Activated CD4-positive, alpha-beta T cell treated with anti-CD3 and anti-CD28 coated beads, Interleukin-2, amount 50 U/mL, for 1 hour (primary cell): ENCODE data around the gene HDAC4.
"Not testable (repeated sequence)": the region's sequence is repeated elsewhere in the genome, so short reads cannot be mapped to it uniquely, and the experiment has no call there.

Source experiments
- DNase-seq: peaks from one replicate; pipeline ENCODE4 v3.0.0-alpha.2; 2020

HDAC4 gene

GRCh38 chr2:239093542-239093941 lies 307.3 kb downstream of the HDAC4 start:
- no peak for DNase-seq

- DNase-seq, result no peak
These were observed 308.1 kb downstream of the HDAC4 start for GRCh38 chr2:239092571-239093294.

- DNase-seq, result no peak
These were observed 310.9 kb downstream of the HDAC4 start for GRCh38 chr2:239089884-239090283.

- DNase-seq, result no peak
These were observed 313.6 kb downstream of the HDAC4 start for GRCh38 chr2:239087046-239087710.

GRCh38 chr2:239086325-239087020 lies 314.3 kb downstream of the HDAC4 start:
- no peak for DNase-seq

GRCh38 chr2:239085201-239085992 lies 315.4 kb downstream of the HDAC4 start:
- DNase-seq, result no peak

GRCh38 chr2:239084007-239084406 lies 316.8 kb downstream of the HDAC4 start:
- no peak for DNase-seq

GRCh38 chr2:239082425-239082824 lies 318.4 kb downstream of the HDAC4 start:
- no peak for DNase-seq

- no peak for DNase-seq
These were observed 319.2 kb downstream of the HDAC4 start for GRCh38 chr2:239081622-239082021.

- DNase-seq, result no peak
These were observed 319.8 kb downstream of the HDAC4 start for GRCh38 chr2:239081046-239081445.

GRCh38 chr2:239079671-239080294 lies 321.0 kb downstream of the HDAC4 start:
- no peak for DNase-seq

GRCh38 chr2:239078128-239078924 lies 322.5 kb downstream of the HDAC4 start:
- no peak for DNase-seq

GRCh38 chr2:239077260-239077659 lies 323.6 kb downstream of the HDAC4 start:
- DNase-seq, result no peak

GRCh38 chr2:239075918-239076758 lies 324.7 kb downstream of the HDAC4 start:
- no peak for DNase-seq

- no peak for DNase-seq
These were observed 326.9 kb downstream of the HDAC4 start for GRCh38 chr2:239073745-239074530.

- no peak for DNase-seq
These were observed 327.6 kb downstream of the HDAC4 start for GRCh38 chr2:239073270-239073669.

GRCh38 chr2:239072786-239073185 lies 328.0 kb downstream of the HDAC4 start:
- DNase-seq, result no peak

GRCh38 chr2:239070466-239070865 lies 330.4 kb downstream of the HDAC4 start:
- DNase-seq, result no peak

GRCh38 chr2:239069362-239070333 lies 331.2 kb downstream of the HDAC4 start:
- not testable (repeated sequence) for DNase-seq
